Peyer's patch (tissue), 4 donors: Measurements from ENCODE around the gene DACH2. TPM values are rescaled to one million over a fixed set of nuclear protein-coding genes. Genes with fewer than 3 reads are reported as not detected.
"Not testable (repeated sequence)": the region's sequence is repeated elsewhere in the genome, so short reads cannot be mapped to it uniquely, and the experiment has no call there.

Source experiments
- DNase-seq, 3 donors: peaks; one replicate each; pipeline ENCODE4 v3.0.0-alpha.2; 2017 to 2019
- H3K27ac ChIP-seq, 4 donors: fragments of 200-600 bp; sonication (generic); one replicate each; pipeline ENCODE4 v1.5.1; 2016 to 2019
- H3K27me3 ChIP-seq, 2 donors: fragments of 200-600 bp; sonication (generic); one replicate each; pipeline ENCODE4 v1.5.1; 2019
- H3K36me3 ChIP-seq, 3 donors: fragments of 200-600 bp; sonication (generic); one replicate each; pipeline ENCODE4 v1.5.1; 2016 to 2019
- H3K4me1 ChIP-seq, 4 donors: fragments of 200-600 bp; sonication (generic); one replicate each; pipeline ENCODE4 v1.5.1; 2016 to 2019
- H3K4me3 ChIP-seq, 4 donors: fragments of 200-600 bp; sonication (generic); 1 replicate in 3 of 4; 2 replicates in 1 of 4; pipeline ENCODE4 v1.5.1; 2016 to 2019; ENCODE audit warnings: mild to moderate bottlenecking in 1 of 4
- H3K9me3 ChIP-seq, 4 donors: fragments of 200-600 bp; sonication (generic); one replicate each; pipeline ENCODE4 v1.5.1; 2016 to 2019; ENCODE audit warnings: mild to moderate bottlenecking in 1 of 4
- CTCF ChIP-seq, 6 experiments: fragments of 450-650 bp in 4 of 6; fragments of 200-600 bp in 2 of 6; sonication (generic) in 1 of 6; IDR thresholded peaks; one replicate each; pipeline ENCODE4 v1.5.1; 2017 to 2019; ENCODE audit warnings: antibody characterized with exemption in 6 of 6, mild to moderate bottlenecking in 3 of 6, moderate library complexity in 1 of 6
- POLR2A ChIP-seq, 2 donors: fragments of 450-650 bp; IDR thresholded peaks; one replicate each; pipeline ENCODE4 v1.5.1; 2017; ENCODE audit warnings: antibody characterized with exemption in 2 of 2, mild to moderate bottlenecking in 2 of 2, moderate library complexity in 2 of 2
- total RNA-seq, 4 donors: library from RNA; depleted of rRNA; stranded (reverse); fragments of >200 nt; gene quantifications; one replicate each; pipeline ENCODE4 v1.1.0, GENCODE V29; 2016

DACH2 gene
- total RNA-seq, 4 donors from 2014 or later = 5.0 TPM; not detected in 3

- no peaks in the 10 kb centered on the region for H3K9me3 ChIP-seq
- TF ChIP-seq CTCF (IDR thresholded peaks at IDR 0.05) (no peak), POLR2A (IDR thresholded peaks at IDR 0.05) (no peak)
- no peak for DNase-seq
These were observed 23.1 kb downstream of the DACH2 start for GRCh38 chrX:86171366-86171765.

GRCh38 chrX:86178906-86179305 is 30.7 kb downstream of the DACH2 start:
- no peak for DNase-seq
- no peaks in the 10 kb centered on the region for H3K27me3 ChIP-seq
- H3K4me3 ChIP-seq = no peak overlapping the region
- H3K4me1 ChIP-seq = no peaks in the 10 kb centered on the region
- H3K9me3 ChIP-seq = no peaks in the 10 kb centered on the region
- no peak overlapping the region for H3K27ac ChIP-seq
- TF ChIP-seq CTCF (IDR thresholded peaks at IDR 0.05) (no peak), POLR2A (IDR thresholded peaks at IDR 0.05) (no peak)
- no peaks in the 10 kb centered on the region for H3K36me3 ChIP-seq

More at GRCh38 chrX:86171366-86171765, 23.1 kb downstream of the DACH2 start:
- no peak overlapping the region for H3K4me3 ChIP-seq
- H3K4me1 ChIP-seq = no peaks in the 10 kb centered on the region
- no peak overlapping the region for H3K27ac ChIP-seq
- H3K36me3 ChIP-seq = no peaks in the 10 kb centered on the region
- no peaks in the 10 kb centered on the region for H3K27me3 ChIP-seq

- not testable (repeated sequence) for H3K9me3 ChIP-seq, DNase-seq, H3K4me1 ChIP-seq, H3K27ac ChIP-seq, H3K4me3 ChIP-seq, H3K27me3 ChIP-seq, H3K36me3 ChIP-seq
These were observed 33.1 kb downstream of the DACH2 start for GRCh38 chrX:86181325-86181724.

- H3K4me1 ChIP-seq = no peaks in the 10 kb centered on the region
- H3K27ac ChIP-seq = no peak overlapping the region
- no peaks in the 10 kb centered on the region for H3K36me3 ChIP-seq
- H3K9me3 ChIP-seq = no peaks in the 10 kb centered on the region
- H3K4me3 ChIP-seq = no peak overlapping the region
- DNase-seq = no peak
- H3K27me3 ChIP-seq = no peaks in the 10 kb centered on the region
- TF ChIP-seq POLR2A (IDR thresholded peaks at IDR 0.05) = no peak
- TF ChIP-seq CTCF (IDR thresholded peaks at IDR 0.05) = no peak
These were observed 44.6 kb downstream of the DACH2 start for GRCh38 chrX:86192827-86193226.

- H3K4me1 ChIP-seq = no peaks in the 10 kb centered on the region
- TF ChIP-seq POLR2A (IDR thresholded peaks at IDR 0.05) (no peak), CTCF (IDR thresholded peaks at IDR 0.05) (no peak)
- H3K27ac ChIP-seq = no peak overlapping the region
These were observed 46.5 kb downstream of the DACH2 start for GRCh38 chrX:86194758-86195157.

GRCh38 chrX:86195343-86195742 is 47.1 kb downstream of the DACH2 start:
- H3K4me1 ChIP-seq = no peaks in the 10 kb centered on the region
- H3K27me3 ChIP-seq = no peaks in the 10 kb centered on the region
- no peaks in the 10 kb centered on the region for H3K9me3 ChIP-seq
- H3K36me3 ChIP-seq = no peaks in the 10 kb centered on the region
- no peak overlapping the region for H3K27ac ChIP-seq
- TF ChIP-seq POLR2A (IDR thresholded peaks at IDR 0.05) = no peak
- no peak for TF ChIP-seq CTCF (IDR thresholded peaks at IDR 0.05)
- no peak for DNase-seq
- no peak overlapping the region for H3K4me3 ChIP-seq

More at GRCh38 chrX:86194758-86195157, 46.5 kb downstream of the DACH2 start:
- Histone ChIP-seq H3K9me3 (no peaks in the 10 kb centered on the region), H3K4me3 (no peak overlapping the region), H3K36me3 (no peaks in the 10 kb centered on the region), H3K27me3 (no peaks in the 10 kb centered on the region)
- DNase-seq = no peak
